SK-N-MC (cell line): Measurements from ENCODE around the gene FURIN.

Source experiments
- EZH2 ChIP-seq: fragments of 200-600 bp; sonication (generic); IDR thresholded peaks from one replicate; pipeline ENCODE4 v1.6.1; 2017; ENCODE audit warnings: antibody characterized with exemption
- POLR2AphosphoS5 ChIP-seq: IDR thresholded peaks from 2 replicates; pipeline ENCODE4 v1.6.1; 2012; ENCODE audit warnings: mild to moderate bottlenecking, low read depth, low read length, borderline replicate concordance

DNA sequence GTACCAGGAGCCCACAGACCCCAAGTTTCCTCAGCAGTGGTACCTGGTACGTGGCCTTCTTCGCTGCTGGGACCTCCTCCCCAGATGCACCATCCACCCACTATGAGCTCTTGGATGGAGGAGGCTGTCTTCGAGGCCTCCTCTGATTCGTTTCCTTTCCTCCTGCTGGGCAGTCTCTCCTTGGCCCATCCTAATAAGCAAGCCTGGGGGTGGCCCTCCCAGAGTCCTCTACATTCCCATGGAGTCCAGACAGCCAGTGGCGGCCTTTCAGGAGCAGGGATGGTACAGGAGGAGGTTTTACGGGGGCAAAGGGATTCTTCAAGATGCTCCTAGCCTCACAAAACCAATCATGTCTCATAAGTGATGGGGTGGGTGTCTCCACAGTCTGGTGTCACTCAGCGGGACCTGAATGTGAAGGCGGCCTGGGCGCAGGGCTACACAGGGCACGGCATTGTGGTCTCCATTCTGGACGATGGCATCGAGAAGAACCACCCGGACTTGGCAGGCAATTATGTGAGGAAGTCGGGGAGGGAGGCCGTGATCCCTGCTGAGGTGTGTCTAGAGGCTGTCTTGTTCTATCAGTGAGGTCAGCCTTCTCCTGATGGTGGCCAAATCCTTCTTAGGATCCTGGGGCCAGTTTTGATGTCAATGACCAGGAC lies 8.3 kb downstream of the FURIN start:
- no peak for TF ChIP-seq EZH2
- no peak for TF ChIP-seq POLR2AphosphoS5
